HUES48 (cell line): ENCODE measurements around the gene ELAVL2.

ENCODE experiments used
- H3K27ac ChIP-seq: one replicate; pipeline ENCODE4 v1.7.0; 2013; ENCODE audit warnings: low read depth, low read length, inconsistent platforms
- H3K27me3 ChIP-seq: 2 replicates; pipeline ENCODE4 v1.6.1; 2013; ENCODE audit warnings: mild to moderate bottlenecking, low read length; ENCODE audit not compliant: control insufficient read depth, insufficient read depth
- H3K36me3 ChIP-seq: 2 replicates; pipeline ENCODE4 v1.6.1; 2013; ENCODE audit warnings: low read length; ENCODE audit not compliant: control insufficient read depth, insufficient read depth
- H3K4me1 ChIP-seq: 2 replicates; pipeline ENCODE4 v1.6.1; 2013; ENCODE audit warnings: mild to moderate bottlenecking, low read length; ENCODE audit not compliant: control insufficient read depth, insufficient read depth
- H3K4me3 ChIP-seq: 2 replicates; pipeline ENCODE4 v1.5.1; 2013; ENCODE audit warnings: mild to moderate bottlenecking, low read depth, low read length
- H3K9ac ChIP-seq: 2 replicates; pipeline ENCODE4 v1.6.1; 2013; ENCODE audit warnings: mild to moderate bottlenecking, low read depth, low read length, moderate library complexity
- H3K9me3 ChIP-seq: 2 replicates; pipeline ENCODE4 v1.6.1; 2013; ENCODE audit warnings: low read length; ENCODE audit not compliant: control insufficient read depth, insufficient read depth

ELAVL2 gene

DNA sequence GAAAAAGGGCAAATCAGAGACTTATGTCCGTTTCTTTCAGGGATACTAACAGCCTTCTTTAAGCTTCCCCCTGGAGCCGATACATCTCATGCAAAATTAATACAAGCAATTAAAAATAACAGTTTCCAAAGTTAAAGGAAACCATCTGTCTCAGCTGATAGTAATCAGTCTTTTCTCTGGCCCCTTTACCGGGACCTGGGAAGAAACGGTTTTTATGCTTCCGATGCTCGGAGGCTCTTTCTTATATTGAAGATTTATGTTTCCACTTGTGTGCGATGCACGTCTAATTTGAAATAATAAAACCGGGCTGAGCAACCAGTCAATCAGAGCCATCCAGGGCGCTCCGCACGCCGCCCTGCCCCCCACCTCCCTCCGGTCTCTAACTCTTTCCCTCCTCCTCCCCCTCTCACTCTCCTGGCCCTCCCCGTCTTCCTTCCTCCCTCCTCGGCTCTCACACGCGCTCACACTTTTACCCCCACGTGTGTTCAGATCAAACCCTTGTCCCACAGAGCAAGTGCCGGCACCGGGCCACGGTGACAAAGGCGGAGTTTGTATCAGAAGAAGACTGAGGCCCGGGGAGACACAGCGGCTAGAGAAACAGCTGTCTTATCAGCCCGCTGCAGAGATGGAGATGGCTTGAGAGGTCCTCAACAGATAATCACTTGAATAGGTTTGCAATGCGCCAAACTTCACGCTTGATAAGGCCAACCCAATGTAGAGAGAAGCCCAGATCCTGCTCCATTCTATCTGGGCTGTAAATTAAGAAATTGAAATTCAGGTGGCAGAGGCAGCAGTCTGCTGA lies 5.1 kb upstream of the ELAVL2 start:
- Histone ChIP-seq H3K36me3 (no peaks in the 10 kb centered on the region), H3K27ac (no peak overlapping the region), H3K9ac (no peak overlapping the region), H3K9me3 (no peaks in the 10 kb centered on the region), H3K4me3 (peak overlapping the region; percentile 63), H3K27me3 (peaks cover 65% of the 10 kb centered on the region), H3K4me1 (peaks cover 24% of the 10 kb centered on the region)

GRCh38 chr9:23830476-23830805 lies 4.4 kb upstream of the ELAVL2 start:
- Histone ChIP-seq H3K27me3 (peaks cover 71% of the 10 kb centered on the region), H3K4me3 (peak overlapping the region; percentile 63), H3K9me3 (no peaks in the 10 kb centered on the region)

GRCh38 chr9:23829580-23830475 lies 3.8 kb upstream of the ELAVL2 start:
- Histone ChIP-seq H3K4me1 (peaks cover 24% of the 10 kb centered on the region), H3K27me3 (peaks cover 77% of the 10 kb centered on the region), H3K9ac (no peak overlapping the region), H3K4me3 (peak overlapping the region; percentile 63), H3K36me3 (no peaks in the 10 kb centered on the region), H3K27ac (no peak overlapping the region), H3K9me3 (no peaks in the 10 kb centered on the region)

More at GRCh38 chr9:23830476-23830805, 4.4 kb upstream of the ELAVL2 start:
- no peak overlapping the region for H3K27ac ChIP-seq
- H3K36me3 ChIP-seq: no peaks in the 10 kb centered on the region
- peaks cover 24% of the 10 kb centered on the region for H3K4me1 ChIP-seq
- H3K9ac ChIP-seq: no peak overlapping the region

GRCh38 chr9:23825700-23826099 lies 340 bp downstream of the ELAVL2 start:
- Histone ChIP-seq H3K36me3 (no peaks in the 10 kb centered on the region), H3K4me3 (peak overlapping the region; percentile 86), H3K9me3 (no peaks in the 10 kb centered on the region), H3K27me3 (peaks cover 81% of the 10 kb centered on the region), H3K4me1 (peaks cover 32% of the 10 kb centered on the region), H3K9ac (0 out of 2 replicates have a peak overlapping the region, but pooled peaks have one; percentile 10), H3K27ac (no peak overlapping the region)

DNA sequence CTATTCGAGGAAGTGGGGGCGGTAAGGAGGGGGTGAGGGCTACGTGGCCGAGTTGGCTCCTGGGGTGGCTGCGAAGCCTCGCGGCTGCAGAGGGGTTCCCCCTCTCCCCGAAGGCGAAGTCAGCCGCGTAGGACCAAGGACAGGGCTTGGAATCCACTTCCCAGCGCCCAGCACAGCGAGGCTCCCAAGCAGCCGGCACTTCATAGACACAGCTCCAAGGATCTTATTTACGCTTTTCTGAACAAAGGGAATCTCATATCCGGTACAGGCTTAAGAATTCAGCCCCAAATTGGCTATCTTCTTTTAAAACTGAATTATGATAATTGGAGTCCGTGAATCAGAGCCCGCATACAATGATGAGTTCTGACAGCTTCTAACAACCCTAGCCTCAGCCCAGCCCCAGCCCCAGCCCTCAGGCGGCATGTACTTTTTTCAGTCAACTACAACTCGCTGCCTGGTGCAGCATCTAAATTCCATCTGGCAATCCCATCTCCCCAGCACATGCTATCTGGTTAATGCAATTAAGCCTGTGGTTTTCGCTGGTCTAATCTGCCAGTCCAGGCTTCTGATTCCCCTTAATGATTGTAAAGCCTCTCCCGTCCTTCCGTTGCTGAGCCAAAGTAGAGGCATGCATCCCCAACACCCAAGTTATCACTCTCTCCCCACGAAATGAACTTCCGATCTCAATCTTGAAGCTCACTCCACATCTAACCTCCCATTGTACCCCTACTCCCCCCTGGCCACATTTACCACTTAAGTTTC lies 1.0 kb downstream of the ELAVL2 start:
- H3K9me3 ChIP-seq: no peaks in the 10 kb centered on the region
- no peaks in the 10 kb centered on the region for H3K36me3 ChIP-seq
- no peak overlapping the region for H3K9ac ChIP-seq
- H3K4me1 ChIP-seq: peaks cover 28% of the 10 kb centered on the region
- peaks cover 81% of the 10 kb centered on the region for H3K27me3 ChIP-seq
- H3K27ac ChIP-seq: no peak overlapping the region
- peak overlapping the region; percentile 86 for H3K4me3 ChIP-seq

GRCh38 chr9:23823986-23824829 lies 1.8 kb downstream of the ELAVL2 start:
- Histone ChIP-seq H3K27ac (no peak overlapping the region), H3K9ac (no peak overlapping the region), H3K4me1 (peaks cover 36% of the 10 kb centered on the region), H3K4me3 (peak overlapping the region; percentile 86), H3K9me3 (no peaks in the 10 kb centered on the region), H3K36me3 (no peaks in the 10 kb centered on the region), H3K27me3 (peaks cover 80% of the 10 kb centered on the region)

DNA sequence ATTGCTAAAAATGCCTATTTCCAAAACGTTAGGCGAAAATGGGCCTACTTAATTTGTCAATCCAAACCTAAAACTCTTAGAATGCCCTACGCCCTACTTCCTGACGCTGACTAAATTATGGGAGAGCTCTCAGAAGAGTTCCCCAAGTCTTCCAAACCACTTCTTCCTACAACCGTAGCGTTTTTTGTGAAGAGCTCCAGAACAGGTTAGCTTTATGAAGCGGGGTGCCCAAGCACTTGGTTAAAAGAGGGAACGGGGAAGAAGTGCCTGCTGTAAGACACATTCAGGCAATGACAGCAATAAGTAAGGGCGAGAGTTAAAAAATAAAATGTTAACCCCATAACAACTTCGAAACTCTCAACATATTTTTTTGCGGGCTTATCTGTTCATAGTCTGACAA lies 2.8 kb downstream of the ELAVL2 start:
- Histone ChIP-seq H3K9me3 (no peaks in the 10 kb centered on the region), H3K27ac (no peak overlapping the region), H3K36me3 (no peaks in the 10 kb centered on the region), H3K9ac (no peak overlapping the region), H3K27me3 (peaks cover 71% of the 10 kb centered on the region), H3K4me3 (peak overlapping the region; percentile 86), H3K4me1 (peaks cover 45% of the 10 kb centered on the region)

GRCh38 chr9:23822261-23823169 lies 3.5 kb downstream of the ELAVL2 start:
- peaks cover 65% of the 10 kb centered on the region for H3K27me3 ChIP-seq
- no peaks in the 10 kb centered on the region for H3K36me3 ChIP-seq
- H3K4me1 ChIP-seq: peaks cover 50% of the 10 kb centered on the region
- H3K27ac ChIP-seq: no peak overlapping the region
- peak overlapping the region; percentile 86 for H3K4me3 ChIP-seq
- H3K9me3 ChIP-seq: no peaks in the 10 kb centered on the region
- no peak overlapping the region for H3K9ac ChIP-seq

DNA sequence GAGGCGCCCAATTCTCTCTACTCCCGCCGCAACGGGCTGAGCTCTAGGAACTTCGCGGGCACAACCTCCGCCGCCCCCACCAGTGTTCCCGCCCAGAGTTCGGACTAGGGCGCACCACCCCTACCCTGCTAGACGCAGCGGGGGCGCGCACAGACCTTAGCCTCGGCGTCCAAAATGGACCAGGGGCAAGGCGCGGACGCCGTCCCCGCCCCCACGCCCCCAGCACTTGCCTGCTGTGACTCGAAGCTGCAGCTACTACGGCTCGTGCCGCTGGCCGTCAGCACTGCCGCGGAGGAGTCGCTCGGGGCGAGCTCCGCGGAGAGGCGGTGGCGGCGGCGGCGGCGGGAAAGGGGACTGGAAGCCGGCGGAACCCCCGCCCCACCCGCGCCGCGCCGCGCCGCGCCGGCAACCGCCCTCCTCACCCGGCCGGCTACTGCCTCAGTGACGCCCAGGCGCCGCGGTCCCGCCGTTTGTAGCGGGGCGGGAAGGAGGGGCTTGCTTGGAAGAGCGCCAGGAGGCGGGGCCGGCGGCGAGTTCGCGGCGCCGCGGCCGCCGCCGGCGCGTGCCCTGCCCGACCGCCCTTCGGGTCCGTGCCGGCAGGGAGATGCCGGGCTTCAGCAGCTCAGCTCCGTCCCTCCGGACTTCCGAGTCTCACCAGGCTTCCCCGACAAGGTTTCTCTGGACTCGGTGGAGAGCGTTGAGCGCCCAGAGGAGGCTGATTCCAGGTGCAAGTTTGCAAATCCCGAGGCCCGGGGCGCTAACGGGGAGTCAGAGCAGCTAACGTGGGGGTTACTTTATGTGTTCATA lies 4.5 kb downstream of the ELAVL2 start:
- Histone ChIP-seq H3K36me3 (no peaks in the 10 kb centered on the region), H3K9me3 (no peaks in the 10 kb centered on the region), H3K27me3 (peaks cover 57% of the 10 kb centered on the region), H3K4me1 (peaks cover 51% of the 10 kb centered on the region), H3K27ac (peak overlapping the region; percentile 19), H3K4me3 (peak overlapping the region; percentile 86), H3K9ac (peak overlapping the region; percentile 57)
